Skeletal muscle satellite cell (primary cell): ENCODE results near the gene POTEE. TPM values are rescaled to one million over a fixed set of nuclear protein-coding genes. Genes with fewer than 3 reads are reported as not detected.
"Not testable (repeated sequence)": the region's sequence is repeated elsewhere in the genome, so short reads cannot be mapped to it uniquely, and the experiment has no call there.

Source experiments
- H3K27me3 ChIP-seq: 2 replicates; pipeline ENCODE4 v1.7.0; 2013; ENCODE audit warnings: low read length; ENCODE audit not compliant: control insufficient read depth, insufficient read depth
- H3K36me3 ChIP-seq: 2 replicates; pipeline ENCODE4 v1.7.0; 2013; ENCODE audit warnings: mild to moderate bottlenecking, control low read depth, low read length; ENCODE audit not compliant: insufficient read depth
- H3K4me1 ChIP-seq: 2 replicates; pipeline ENCODE4 v1.7.0; 2013; ENCODE audit warnings: low read length; ENCODE audit not compliant: control insufficient read depth, insufficient read depth
- H3K4me2 ChIP-seq: 2 replicates; pipeline ENCODE4 v1.7.0; 2013; ENCODE audit warnings: mild to moderate bottlenecking, low read length
- H3K4me3 ChIP-seq: 2 replicates; pipeline ENCODE4 v1.7.0; 2013; ENCODE audit warnings: low read length
- H3K9ac ChIP-seq: 2 replicates; pipeline ENCODE4 v1.7.0; 2013; ENCODE audit warnings: mild to moderate bottlenecking, low read depth, low read length, moderate library complexity
- H3K9me3 ChIP-seq: replicated peaks from 2 replicates; pipeline ENCODE4 v1.7.0; 2013; ENCODE audit warnings: mild to moderate bottlenecking, control low read depth, low read length
- small RNA-seq: library from RNA; depleted of rRNA; stranded (forward); fragments of <200 nt; gene quantifications from one replicate; pipeline ENCODE3, GENCODE V24; 2012

POTEE gene

GRCh38 chr2:131210434-131211211 is 1.3 kb downstream of the POTEE start:
- H3K36me3 ChIP-seq, H3K27me3 ChIP-seq, H3K4me3 ChIP-seq, H3K4me2 ChIP-seq, H3K4me1 ChIP-seq, H3K9ac ChIP-seq, H3K9me3 ChIP-seq: not testable (repeated sequence)

DNA sequence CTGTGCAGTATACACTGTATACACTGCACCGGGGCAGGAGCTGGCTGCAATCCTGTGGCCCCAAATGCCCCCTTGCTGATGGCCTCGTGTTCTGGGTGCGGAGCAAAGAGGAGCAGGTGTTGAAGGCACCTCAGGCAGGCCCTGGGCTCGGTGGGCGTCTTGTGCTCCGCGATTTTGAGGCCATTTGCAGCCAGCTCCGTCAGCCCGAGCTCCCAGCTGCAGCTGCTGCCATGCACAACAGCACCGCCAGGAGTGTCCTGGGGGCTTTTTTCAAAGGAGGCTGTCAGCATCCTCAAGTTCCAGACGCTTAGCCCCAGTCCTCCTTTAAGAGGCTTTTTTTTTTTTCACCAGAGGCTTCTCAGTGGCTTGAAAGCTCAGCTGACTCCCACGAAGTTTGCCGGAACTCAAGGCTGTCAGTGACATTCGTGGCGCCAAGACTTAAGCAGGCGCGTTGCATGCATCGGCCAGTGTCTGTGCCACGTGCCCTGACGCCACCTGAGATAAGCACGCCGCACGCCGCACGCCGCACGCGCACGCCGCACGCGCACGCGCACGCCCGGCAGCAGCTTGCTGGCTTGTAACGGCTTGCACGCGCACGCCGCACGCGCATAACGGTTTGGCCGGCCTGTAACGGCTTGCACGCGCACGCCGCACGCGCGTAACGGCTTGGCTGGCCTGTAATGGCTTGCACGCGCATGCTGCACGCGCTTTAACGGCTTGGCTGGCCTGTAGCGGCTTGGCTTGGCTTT is 8.1 kb downstream of the POTEE start:
- not testable (repeated sequence) for H3K4me1 ChIP-seq, H3K4me3 ChIP-seq, H3K9ac ChIP-seq, H3K9me3 ChIP-seq, H3K36me3 ChIP-seq, H3K4me2 ChIP-seq, H3K27me3 ChIP-seq

- H3K27me3 ChIP-seq, H3K9ac ChIP-seq, H3K4me2 ChIP-seq, H3K36me3 ChIP-seq, H3K9me3 ChIP-seq, H3K4me1 ChIP-seq, H3K4me3 ChIP-seq: not testable (repeated sequence)
Observed at GRCh38 chr2:131235543-131236449, 26.5 kb downstream of the POTEE start.

Small RNAs within 50 kb of the gene (small RNA-seq; reads per million reads assigned to genes)
- gene AC009477.1 (not detected), gene RNU6-127P (not detected)
